Stimulated activated CD4-positive, alpha-beta T cell treated with anti-CD3 and anti-CD28 coated beads, Interleukin-4, amount 100 ng/mL, for 24 hours (primary cell): Measurements from ENCODE around the gene ALDH3A1.
"Not testable (repeated sequence)": the region's sequence is repeated elsewhere in the genome, so short reads cannot be mapped to it uniquely, and the experiment has no call there.

Source experiments
- DNase-seq: peaks from one replicate; pipeline ENCODE4 v3.0.0-alpha.2; 2020

Gene ALDH3A1

GRCh38 chr17:19747829-19748806 lies at the start of gene ALDH3A1:
Gene ALDH3A1, minus strand, starts transcription at chr17:19748298. Its CDS starts 3,169 bp downstream, at chr17:19745129.
- no peak for DNase-seq

GRCh38 chr17:19796457-19796856 lies 48.4 kb upstream of the ALDH3A1 start:
- no peak for DNase-seq

- no peak for DNase-seq
These were observed 43.9 kb upstream of the ALDH3A1 start for GRCh38 chr17:19791918-19792550.

GRCh38 chr17:19787733-19788357 lies 39.7 kb upstream of the ALDH3A1 start:
- DNase-seq: no peak

- no peak for DNase-seq
These were observed 37.8 kb upstream of the ALDH3A1 start for GRCh38 chr17:19785854-19786253.

DNA sequence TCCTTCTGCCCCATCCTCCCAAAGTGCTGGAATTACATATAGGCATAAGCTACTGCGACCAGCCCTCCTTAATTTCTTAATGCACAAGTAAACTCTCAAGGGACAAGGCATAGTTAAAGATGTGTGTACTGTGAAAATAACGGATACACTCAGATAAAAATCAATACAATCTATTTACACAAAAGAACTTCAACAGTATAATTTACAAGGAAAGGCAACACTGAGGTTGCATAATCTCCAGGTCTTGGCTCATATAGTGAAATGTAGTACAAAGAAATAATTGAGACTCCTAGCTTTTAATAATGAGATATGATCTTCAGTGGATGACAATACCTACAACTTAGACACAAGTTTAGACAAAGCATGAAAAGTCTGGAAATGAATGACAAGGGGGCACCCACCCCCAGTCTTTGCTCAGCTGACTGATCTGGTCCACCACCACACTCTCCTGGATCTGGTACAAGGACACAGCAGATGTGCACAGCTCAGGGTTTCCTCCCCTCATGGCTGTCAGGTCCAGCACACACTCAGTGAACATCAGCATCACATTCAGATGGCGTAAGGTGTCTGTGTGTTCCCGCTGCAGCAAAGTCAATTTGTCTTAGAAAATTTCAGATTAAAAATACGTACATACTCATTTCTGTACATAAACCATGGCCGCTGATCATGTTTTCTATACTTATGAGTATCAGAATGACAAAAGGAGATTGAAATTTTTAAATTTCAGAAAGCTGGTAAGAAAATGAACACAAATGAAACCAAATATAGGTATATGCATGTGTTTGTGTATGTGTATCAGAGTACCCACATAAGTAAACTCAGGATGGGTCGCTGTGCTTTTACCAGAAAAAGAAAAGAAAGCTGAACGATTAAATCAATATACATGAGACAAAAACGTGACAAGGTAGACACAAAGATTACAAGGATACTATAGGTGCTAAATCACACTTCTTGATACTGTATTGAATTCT lies 33.7 kb upstream of the ALDH3A1 start:
- no peak for DNase-seq

GRCh38 chr17:19780846-19781245 lies 32.7 kb upstream of the ALDH3A1 start:
- no peak for DNase-seq

- DNase-seq: no peak
These were observed 25.4 kb upstream of the ALDH3A1 start for GRCh38 chr17:19773534-19773933.

- DNase-seq: no peak
These were observed 24.0 kb upstream of the ALDH3A1 start for GRCh38 chr17:19771971-19772630.

DNA sequence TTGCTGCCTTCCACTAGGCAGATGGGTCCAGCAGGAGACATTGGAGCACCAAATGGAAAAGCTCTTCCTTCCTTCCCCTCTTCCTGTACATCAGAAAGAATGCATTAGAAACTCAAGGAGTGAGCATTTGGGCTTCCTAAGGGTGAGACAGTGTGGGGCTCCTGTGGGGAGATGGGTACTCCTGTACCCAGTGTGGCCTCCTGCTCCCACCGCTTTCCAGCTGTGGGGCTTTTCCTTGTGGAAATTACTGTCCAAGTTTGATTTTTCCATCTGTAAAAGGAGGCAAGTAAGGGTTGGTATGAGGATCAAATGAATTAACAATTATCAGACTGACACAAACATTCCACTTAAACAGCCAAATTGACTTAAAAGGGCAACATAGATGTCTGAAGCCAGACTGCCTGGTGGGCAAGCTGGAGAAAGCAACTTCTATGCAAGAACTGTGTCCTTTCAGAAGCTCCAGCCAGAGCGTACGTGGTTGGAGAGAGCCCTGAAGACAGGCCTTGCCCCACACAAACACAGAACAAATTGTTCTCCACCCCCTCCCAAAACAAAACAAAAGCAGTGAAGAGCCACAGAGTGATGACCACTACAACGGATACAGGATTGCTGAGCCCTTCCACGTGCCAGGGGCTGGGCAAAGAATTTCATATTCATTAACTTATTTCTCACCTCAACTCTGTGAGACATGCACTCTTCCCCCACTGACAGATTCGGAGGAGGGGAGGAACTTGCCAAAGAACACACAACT lies 23.1 kb upstream of the ALDH3A1 start:
- DNase-seq: no peak

DNA sequence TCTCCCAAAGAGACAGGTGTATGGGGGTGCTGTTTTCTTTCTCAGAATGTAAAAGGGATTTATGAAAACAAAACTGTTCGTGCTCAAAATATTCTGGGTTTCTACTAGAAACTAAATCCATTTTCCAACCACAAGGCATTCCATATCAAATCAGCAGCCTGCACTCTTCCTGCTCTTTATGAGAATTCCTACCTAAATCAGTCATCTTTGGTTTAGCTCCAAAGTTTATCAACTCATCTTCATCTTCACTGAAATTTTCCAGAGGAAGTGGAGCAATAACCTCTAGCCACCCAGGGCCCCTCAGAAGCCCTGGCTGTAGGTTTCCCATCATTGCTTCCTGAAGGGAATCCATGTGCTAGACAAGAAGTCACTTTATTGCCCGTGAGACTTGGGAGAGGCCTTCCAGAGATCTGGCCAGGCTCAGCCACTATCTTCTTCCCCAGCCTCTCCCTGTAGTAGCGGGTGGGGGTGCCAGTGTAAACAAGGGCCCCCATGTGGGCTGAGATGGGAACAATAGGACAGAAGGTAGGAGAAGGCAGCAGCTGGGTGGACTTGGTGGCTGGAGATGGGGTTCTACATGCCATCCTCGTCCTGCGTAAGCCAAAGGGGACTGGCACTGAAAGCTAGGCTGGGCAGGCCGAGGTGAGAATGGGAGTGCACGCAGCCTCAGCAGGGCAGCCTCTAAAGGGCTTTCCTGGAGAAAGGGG lies 22.0 kb upstream of the ALDH3A1 start:
- no peak for DNase-seq

GRCh38 chr17:19768046-19768782 lies 20.1 kb upstream of the ALDH3A1 start:
- DNase-seq: no peak

DNA sequence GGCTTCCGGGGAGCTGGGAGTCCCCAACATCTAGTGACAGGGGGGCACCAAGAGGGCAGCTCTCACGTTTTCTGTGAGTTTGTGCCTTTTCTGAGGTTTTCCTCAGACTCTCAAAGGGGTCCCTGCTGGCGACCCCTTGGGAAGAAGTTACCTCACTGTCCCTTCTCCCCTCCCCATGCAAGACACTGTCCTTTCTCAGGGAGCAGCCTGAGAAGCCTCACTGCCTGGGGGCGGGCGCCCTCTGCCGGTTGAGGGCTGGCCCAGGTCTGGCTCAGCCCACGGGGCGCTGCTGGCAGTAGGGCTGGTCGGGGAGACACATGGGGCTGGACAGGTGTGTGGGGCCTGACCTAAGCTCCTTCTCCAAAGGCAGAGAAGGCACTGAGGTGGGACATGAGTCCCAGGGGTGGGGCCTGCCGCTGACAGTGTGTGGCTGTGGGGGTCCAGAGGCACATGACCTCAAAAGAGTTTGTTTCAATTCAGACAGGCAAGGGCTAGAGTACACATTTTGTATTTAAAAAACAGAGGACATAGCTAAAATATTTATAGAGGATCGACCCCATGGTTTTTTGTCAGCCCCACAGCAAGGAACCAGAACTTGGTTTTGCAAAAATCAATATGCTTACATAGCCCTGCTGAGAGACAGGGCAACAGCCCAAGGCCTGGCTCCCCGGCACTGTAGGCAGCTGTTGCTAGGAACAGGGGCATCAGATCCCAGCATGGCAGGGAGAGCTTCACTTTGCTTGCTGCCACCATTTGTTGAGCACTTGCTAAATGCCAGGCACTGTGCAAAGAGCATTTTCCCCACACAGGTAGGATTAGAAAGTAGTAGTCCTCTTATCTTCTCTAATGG lies 18.5 kb upstream of the ALDH3A1 start:
- peak; percentile 84 for DNase-seq

DNA sequence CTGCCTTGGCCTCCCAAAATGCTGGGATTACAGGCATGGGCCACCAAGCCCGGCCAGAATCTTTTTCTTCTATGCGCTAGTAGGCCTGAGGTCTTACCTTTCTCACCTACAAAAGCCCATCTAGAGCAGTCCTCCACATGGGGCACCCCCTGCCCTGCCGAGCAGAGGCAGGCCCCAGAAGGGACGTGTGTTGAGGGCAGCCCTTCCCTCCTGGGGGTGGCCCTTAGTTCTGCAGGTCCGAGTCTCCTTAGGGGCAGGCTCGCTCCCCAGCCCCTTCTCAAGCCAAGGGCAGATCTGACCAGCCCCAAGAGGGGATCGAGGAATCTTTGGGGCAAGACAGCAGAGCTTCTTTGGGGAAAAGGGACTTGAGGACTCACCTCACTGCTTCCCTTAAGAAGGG lies 17.9 kb upstream of the ALDH3A1 start:
- no peak for DNase-seq

DNA sequence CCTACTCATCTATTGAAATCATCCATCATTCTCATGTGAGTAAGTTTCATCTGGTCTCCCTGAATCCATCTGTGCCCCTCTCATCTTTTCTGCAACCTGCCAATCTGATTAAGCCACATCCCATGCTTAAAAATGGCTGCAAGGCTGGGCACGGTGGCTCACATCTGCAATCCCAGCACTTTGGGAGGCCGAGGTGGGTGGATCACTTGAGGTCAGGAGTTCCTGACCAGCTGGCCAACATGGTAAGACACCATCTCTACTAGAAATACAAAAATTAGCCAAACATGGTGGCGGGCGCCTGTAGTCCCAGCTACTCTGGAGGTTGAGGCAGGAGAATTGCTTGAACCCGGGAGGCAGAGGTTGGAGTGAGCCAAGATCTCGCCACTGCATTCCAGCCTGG lies 15.9 kb upstream of the ALDH3A1 start:
- DNase-seq: not testable (repeated sequence)

DNA sequence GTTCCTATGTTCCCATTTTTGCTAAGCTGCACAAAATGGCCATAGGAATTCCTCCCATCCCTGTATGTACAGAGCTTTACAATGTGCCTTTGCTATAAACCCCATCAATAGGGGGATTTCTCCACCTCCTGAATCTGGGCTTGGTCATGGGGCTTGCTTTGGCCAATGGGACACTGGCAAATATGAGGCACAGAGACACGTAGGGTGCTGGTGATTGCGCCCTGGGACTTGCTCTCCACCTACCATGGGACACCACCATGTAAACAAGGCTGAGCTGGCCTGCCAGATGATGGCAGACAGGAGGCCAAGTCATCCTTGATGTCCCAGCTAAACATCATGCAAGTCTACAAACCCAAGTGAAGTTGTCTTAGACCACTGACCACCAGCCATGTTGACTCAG lies 15.3 kb upstream of the ALDH3A1 start:
- no peak for DNase-seq

DNA sequence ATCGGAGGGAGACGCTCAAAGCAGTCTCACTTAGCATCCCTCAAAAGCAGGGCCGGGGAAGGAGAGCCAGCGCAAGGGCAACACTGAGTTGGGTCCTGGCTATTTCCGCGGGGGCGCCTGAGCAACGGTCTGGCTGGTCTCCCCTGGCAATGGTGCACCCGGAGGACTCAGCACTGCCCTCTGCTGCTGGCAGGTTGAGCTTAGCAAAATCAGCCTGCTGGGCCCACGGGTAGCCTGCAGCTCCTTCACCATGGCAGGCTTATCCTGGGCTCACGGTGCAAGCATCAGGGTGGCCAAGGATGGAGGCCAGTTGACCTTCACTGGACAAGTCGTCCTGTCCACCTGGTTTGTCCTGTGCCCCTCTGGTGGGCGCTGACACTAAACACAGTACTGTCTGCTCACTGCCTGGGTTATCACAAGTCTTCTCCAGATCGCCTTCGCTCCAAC lies 14.4 kb upstream of the ALDH3A1 start:
- DNase-seq: peak; percentile 59

DNA sequence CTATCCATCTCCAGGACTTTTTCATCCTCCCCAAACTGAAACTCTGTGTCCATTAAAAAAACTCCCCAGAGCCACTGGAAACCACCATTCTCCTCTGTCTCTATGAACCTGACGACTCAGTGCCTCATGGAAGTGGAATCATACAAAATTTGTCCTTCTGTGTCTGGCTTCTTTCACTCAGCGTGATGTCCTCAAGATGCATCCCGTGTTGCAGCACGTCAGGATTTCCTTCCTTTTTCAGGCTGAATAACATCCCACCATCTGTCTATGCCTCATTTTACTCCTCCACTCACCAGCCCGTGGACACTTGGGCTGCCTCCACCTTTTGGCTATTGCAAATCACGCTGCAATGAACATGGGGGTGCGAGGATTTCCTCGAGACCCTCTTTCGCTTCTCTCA lies 12.6 kb upstream of the ALDH3A1 start:
- DNase-seq: no peak
